HG03139 (cell line): ENCODE results near the gene TCF21.

Experiments used
- ATAC-seq: cut with Tn5 transposase; IDR thresholded peaks from one replicate; pipeline ENCODE4 v1.9.1; 2021; ENCODE audit not compliant: unreplicated experiment

The TCF21 gene

DNA sequence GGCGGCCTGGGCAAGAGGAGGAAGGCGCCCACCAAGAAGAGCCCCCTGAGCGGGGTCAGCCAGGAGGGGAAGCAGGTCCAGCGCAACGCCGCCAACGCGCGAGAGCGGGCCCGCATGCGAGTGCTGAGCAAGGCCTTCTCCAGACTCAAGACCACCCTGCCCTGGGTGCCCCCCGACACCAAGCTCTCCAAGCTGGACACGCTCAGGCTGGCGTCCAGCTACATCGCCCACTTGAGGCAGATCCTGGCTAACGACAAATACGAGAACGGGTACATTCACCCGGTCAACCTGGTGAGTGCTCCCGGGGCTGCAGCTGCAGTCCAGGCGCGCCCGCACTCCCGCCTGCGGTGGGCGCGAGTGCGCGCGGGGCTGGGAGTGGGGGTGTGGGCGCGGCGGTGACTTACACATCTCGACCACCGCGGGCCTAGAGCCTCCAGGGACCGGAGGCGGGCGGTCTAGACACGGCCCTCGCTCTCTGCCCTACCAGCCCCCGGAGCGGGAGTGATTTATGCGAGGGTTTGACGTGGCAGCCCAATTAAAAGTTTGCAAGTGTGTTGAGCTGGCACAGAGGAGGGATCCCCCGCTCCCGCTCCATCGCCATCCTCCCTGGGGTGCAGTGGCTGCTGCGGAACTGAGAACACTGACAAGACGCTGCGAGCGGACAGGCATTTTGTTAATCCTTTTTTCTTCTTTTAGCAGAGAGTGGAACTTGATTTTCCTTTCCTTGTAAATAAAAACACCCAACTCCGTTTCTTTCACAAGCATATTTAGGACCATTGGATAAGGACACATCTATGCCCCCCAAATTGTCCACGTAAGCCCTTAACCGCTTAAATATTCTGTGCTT lies 867 bp downstream of the TCF21 start:
- ATAC-seq = no peak

DNA sequence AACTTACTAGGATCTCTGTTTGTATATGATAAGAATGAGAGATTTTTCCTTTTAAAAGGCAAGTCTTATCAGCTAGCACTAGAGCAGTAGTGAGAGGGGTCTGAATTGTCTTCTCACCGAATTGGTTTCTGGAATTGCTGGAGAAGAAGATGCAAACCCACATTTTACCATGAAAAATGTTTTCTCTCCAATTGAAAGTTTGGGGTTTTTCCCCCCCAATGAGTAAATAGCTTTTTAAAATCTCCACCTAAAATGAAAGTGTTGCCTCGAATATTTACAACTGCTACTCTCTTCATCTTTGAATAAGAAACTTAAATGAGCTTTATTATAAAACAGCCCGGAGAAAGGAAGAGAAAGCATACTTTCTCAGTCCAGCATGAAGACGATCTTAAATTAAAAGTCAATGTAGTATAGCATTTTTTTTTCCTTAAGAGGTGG lies 1.8 kb downstream of the TCF21 start:
- ATAC-seq = no peak

DNA sequence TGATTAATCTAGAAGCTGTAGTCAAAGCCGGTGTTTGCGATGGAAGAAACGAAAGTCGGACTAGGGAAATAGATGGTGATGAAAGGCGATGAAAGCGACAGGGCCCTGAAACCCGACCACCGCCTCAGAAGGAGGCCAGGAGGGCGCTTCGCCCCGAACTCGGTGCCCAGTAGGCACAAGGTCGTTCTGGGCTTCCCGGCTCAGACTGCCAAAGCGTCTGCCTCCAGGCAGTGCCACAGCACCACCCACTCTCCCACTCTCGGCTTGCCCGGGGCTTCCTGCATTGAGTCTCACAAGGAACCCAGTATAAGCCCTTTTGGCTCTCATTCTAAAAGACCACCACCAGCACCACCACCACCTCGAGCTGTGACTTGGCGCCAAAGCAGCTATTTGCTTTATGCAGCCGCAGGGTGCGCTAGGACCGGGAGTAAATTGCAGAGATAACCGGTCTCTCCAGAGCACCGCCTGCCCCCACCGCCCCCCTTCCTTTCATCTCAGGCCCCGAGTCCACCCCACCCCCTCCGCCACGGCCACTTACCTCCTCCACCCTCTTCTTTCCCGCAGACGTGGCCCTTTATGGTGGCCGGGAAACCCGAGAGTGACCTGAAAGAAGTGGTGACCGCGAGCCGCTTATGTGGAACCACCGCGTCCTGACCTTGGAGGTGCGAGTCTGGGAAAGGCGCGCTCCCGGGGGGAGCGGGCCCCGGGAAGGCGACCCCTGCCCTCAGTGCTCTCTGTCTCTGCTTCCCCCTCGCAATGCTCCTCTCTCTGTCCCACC lies 2.4 kb downstream of the TCF21 start:
- no peak for ATAC-seq

DNA sequence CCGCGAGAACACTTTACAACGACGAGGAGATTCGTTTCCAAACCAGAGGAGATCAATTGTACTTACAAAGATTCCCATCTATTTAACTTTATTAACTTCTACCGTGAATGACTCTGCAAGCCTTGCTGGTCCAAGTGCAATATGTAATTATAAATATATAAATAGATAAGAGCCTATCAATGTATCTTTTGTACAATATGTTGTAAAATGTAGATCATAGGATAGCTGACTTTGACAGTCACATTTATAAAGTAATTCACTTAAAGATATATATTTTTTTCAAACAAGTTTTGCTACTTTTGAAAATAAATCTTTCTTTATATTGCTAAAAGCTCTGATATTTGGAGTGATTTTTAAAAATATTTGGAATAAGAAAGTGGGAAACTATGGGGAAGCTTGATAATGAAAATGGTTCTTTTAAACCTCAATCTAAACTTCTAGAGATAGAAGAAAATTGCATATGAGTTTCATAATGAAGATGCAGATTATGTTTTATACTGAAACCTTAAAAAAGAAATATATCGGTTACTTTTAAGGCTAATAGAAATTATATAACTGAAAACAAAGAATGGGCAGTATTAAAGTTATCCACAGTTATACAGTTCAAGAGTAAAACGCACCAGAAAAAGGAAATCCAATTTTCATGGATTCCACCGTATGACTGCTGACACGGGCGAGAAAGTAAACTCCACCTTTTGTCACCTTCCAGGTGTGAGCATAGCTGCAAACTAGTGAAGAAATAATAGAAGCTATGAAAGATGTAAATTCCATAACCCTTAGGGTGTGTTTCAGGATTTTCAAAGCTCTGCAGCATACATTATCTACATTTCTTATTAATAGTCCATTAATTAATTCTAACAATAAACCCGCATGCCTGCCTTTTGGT lies 3.3 kb downstream of the TCF21 start:
- no peak for ATAC-seq

DNA sequence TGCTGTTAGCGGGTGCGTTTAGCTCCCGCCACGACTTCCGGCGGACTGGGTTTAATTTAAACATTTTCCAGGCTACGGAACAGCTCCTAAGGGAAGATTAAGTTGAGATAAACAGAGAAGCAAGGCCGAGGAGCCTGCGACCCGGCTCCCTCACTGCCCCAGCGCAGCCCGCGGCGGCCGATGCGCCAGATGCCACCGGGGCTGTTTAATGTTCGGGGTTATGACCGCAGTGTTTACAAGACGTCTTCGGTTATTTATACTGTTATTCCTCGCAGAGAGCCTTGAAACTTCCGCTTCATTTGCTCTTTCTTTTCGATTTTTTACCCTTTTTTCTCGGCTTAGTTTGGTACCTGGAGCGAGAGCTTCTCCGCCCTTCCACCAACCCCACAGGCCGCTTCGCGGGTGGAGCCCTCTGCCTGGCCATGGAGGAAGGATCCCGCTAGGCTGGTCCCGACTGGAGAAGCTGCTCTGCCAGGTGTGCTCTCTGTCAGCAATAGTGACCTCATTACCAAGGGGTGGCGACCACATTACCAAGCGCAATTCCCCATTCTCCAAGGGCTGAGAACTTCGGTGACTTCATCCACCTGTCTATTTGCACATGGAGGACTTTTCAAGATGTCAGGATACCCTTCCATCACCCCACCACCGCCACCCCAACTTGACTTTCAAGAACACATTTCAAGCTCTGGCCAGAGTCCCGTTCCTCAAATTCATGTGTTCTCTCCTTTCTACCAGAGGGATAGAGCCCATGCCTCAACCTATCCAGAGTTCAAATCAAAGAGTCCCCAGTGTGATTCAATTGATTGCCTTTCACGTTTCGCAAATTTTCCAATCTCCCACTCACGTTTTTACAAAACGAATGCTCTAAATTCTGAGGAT lies 4.1 kb downstream of the TCF21 start:
- no peak for ATAC-seq

- ATAC-seq = no peak
These were observed 5.0 kb downstream of the TCF21 start for GRCh38 chr6:133893946-133894345.

DNA sequence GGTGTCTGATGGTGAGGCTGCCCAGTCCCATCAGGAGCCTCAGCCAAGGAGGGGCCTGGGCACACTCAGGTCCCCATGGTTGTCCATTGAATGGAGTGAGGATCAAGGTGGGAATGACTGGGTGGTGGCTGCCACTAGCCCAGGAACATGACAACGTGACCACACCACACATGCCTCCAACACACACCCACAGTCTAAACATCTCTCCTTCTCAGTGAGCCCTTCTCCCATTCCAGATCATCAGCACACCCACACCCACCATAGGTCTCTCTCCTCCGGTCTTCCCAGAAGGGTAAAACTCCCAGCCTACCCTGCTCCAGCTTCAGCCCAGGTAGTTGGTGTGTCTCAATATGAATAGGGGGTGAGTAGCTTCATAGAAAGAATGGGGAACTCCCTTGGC lies 5.5 kb downstream of the TCF21 start:
- no peak for ATAC-seq

DNA sequence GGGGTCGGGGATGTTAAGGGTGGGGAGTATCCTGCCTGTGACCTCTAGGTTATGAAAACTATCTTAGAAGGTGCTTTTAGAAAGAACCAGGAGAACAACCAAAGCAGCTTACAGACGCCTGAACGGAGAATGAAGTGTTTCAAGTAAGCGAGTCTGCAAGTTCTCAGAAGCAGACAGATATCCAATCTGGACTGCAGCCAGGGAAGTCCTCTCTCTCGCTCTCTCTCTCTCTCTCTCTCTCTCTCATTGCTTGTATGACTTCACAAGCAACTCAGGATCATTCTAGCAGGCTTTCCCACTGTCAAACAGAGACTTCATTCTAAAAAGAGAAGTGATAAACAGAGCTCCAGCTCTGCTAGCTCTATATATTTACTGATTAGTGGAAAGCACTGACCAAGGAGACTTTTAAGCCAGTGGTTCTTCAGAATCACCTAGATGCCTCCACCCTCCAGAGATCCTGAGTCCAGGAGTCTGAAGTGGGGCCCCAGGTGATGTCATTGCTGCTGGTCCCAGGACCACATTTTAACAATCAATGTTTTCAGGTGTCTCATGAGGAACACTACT lies 6.0 kb downstream of the TCF21 start:
- ATAC-seq = no peak

GRCh38 chr6:133895573-133896343 lies 6.8 kb downstream of the TCF21 start:
- no peak for ATAC-seq

- no peak for ATAC-seq
These were observed 7.4 kb downstream of the TCF21 start for GRCh38 chr6:133896344-133896721.

DNA sequence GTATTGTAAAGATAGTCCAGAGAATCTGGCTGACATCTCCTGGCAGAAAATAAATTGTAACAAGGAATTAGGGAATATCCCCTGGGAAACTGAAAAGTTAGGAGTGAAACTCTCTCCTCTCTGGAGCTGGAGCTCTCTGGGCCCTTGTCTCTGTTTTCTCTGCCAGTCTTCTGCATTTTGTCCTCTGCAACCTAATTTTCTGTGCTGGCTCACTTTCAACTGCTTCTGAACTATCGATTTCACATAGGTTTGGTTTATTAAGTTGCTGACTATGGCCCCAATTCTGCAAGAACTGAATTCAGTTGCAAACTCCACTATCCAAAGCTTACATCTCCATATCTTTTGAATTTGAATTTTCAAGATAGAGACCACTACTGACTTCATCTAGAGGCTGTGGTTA lies 9.3 kb downstream of the TCF21 start:
- ATAC-seq = no peak

DNA sequence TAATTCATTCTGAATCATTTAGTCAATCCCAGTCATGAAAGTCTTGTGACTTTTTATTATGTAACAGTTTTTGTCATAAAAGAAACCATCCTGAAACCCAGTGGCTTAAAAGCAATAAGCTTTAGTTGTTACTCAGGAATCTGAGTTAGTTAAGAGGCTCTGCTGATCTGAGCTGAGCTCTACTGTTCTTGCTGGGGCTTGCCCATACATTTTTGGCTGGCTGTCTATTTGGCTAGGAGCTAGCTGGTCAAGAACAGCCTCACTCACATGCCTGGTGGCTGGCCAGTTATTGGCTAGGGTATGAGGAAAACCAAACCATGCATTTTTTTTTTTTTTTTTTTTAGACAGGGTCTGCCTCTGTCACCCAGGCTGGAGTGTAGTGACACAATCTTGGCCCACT lies 10.6 kb downstream of the TCF21 start:
- no peak for ATAC-seq

GRCh38 chr6:133903855-133904254 lies 14.9 kb downstream of the TCF21 start:
- no peak for ATAC-seq

DNA sequence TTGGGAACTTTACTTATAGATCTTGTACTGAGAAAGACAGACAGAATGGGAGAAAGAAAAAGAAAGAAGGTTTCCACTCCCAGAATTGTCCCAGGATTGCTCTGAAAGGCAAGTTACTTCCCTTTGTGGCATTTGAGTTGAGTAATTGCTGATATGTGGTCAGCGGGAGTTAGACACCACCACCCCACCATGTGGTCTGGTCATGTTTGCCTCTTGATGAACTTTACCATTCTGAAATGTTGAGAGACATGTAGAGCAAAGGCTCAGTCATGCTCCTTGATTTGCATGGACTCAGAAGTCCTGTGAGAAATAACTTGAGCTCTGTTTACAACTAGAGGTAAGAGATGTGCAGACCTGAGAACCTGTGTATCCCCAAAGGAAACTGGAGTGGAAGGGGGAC lies 17.1 kb downstream of the TCF21 start:
- no peak for ATAC-seq

DNA sequence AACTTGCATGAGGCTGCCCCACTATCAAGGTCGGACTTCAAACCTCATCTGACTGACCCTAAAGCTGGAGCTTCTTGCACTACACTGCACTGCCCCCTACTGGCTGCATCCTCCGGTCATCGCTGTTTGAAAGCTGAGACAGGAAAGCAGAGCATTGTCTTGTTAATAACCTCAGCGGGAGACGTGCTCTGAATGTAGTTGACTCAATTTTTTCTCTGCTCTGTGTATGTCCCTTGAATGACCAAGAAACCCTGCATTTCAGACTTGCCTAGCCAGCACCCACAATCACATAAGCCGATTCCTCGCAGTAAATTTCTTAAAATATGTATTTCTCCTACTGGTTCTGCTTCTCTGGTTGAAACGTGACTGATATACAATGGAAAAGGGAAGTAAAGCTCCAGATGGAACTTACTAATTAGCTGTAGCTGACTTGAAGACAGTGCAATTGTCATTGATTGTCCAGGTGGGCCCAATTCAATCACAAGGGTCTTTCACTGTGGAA lies 27.8 kb downstream of the TCF21 start:
- peak; percentile 79 for ATAC-seq

DNA sequence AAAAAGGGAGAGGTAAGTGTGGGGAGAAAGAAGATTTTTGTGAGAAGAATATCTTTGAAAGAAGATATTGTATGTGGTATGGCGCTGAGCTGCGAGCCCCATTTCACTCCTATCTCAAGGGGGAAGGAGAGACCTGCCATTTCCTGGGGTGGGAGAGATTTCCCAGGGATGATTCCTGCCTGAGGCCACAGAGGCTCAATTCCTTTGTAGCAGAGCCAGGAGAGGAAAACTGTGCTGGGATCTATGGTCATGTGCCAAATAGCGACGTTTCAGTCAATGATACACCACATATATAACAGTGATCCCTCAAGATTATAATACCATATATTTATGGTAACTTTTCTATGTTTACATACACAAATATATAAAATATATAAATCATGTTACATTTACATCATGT lies 28.9 kb downstream of the TCF21 start:
- ATAC-seq = no peak

GRCh38 chr6:133918208-133918930 lies 29.5 kb downstream of the TCF21 start:
- ATAC-seq = no peak

DNA sequence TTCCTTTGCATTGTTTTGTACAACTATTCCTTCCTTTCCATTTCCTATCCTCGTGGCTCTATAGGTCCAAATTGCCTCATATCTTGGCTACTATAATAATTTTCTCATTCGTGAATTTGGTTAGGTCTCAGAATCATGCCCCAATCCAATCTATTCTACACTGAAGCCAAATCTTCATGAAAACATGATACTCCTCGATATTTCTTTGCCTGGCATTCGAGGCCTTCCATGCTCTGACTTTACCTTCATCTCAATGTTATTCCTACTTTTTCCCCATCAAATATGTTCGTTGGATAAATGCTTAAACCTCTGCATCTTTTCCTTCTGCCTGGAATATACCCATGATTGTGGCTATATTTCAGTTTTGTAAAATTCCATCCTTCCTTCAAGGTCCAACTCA lies 30.4 kb downstream of the TCF21 start:
- no peak for ATAC-seq
